ENCODE data around the gene MED4. TPM values are rescaled to one million over a fixed set of nuclear protein-coding genes. Genes with fewer than 3 reads are reported as not detected.
"Not testable (repeated sequence)": the region's sequence is repeated elsewhere in the genome, so short reads cannot be mapped to it uniquely, and the experiment has no call there.

MED4 gene
- total RNA-seq, 1 donor from 2014 or later: 26.6 TPM

- peaks cover 4 to 30% (median 12%) of the 10 kb centered on the region in 3 donors for H3K9me3 ChIP-seq (ENCODE audit: control insufficient read depth in 3 of 3, low read length in 3 of 3)
- H3K4me3 ChIP-seq (ENCODE audit: low read length in 3 of 3): no peak overlapping the region
- no peaks in the 10 kb centered on the region for H3K27me3 ChIP-seq (ENCODE audit: control insufficient read depth in 3 of 3, insufficient read depth in 3 of 3, low read length in 3 of 3)
- H3K4me1 ChIP-seq (ENCODE audit: control insufficient read depth in 3 of 3, insufficient read depth in 3 of 3, low read length in 3 of 3): no peaks in the 10 kb centered on the region
- H3K36me3 ChIP-seq (ENCODE audit: control insufficient read depth in 3 of 3, insufficient read depth in 3 of 3, low read length in 3 of 3): peaks cover 46 to 81% (median 59%) of the 10 kb centered on the region in 3 donors
- no peak overlapping the region for H3K9ac ChIP-seq (ENCODE audit: low read depth in 1 of 3, low read length in 3 of 3)
- no peak overlapping the region for H3K27ac ChIP-seq (ENCODE audit: low read depth, low read length)
Measured at GRCh38 chr13:48070942-48071341, 24.0 kb downstream of the MED4 start.

DNA sequence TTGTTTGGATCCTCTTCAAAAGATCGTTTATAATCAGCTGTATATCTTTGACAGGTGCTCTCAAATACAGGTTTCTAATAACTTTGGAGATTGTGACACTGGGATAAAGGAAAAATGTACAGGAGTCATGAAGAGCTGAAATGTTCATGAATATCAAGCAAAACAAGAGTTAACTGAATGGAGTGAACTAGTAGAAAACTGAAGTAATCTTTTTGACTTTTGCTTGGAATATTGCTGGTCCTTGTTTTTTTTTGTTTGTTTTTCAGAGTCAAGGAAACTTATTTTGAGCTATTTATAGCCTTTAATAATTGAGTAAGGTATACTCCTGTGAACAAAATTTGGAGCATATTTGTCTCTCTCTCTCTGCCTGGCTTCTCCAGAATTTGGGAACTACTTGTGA, 25.3 kb downstream of the MED4 start:
- H3K4me1 ChIP-seq (ENCODE audit: control insufficient read depth in 3 of 3, insufficient read depth in 3 of 3, low read length in 3 of 3): no peaks in the 10 kb centered on the region
- peaks cover 4 to 30% (median 12%) of the 10 kb centered on the region in 3 donors for H3K9me3 ChIP-seq (ENCODE audit: control insufficient read depth in 3 of 3, low read length in 3 of 3)
- H3K27ac ChIP-seq (ENCODE audit: low read depth, low read length): no peak overlapping the region
- no peak overlapping the region for H3K4me3 ChIP-seq (ENCODE audit: low read length in 3 of 3)
- peaks cover 37 to 73% (median 51%) of the 10 kb centered on the region in 3 donors for H3K36me3 ChIP-seq (ENCODE audit: control insufficient read depth in 3 of 3, insufficient read depth in 3 of 3, low read length in 3 of 3)
- H3K9ac ChIP-seq (ENCODE audit: low read depth in 1 of 3, low read length in 3 of 3): no peak overlapping the region
- H3K27me3 ChIP-seq (ENCODE audit: control insufficient read depth in 3 of 3, insufficient read depth in 3 of 3, low read length in 3 of 3): no peaks in the 10 kb centered on the region

DNA sequence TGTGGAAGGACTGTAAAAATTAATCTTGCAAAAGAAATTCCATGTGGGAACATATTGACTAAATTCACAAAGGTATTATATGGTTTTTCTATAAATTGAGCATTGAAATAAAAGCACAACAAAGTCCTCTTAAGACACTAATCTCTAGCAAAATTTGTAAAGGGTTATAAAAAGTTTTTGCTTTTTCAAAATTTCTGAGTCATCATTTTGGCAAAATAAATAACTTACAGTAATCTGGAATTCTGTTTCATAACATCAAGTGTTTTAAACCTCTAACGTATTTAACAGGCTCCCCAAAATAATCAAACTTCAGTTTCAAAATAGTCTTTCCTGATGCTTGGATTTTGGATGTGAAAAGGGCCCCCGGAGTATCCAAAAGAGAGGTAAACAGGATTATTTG, 26.0 kb downstream of the MED4 start:
- H3K4me3 ChIP-seq (ENCODE audit: low read length in 3 of 3): no peak overlapping the region
- peaks cover 37 to 67% (median 51%) of the 10 kb centered on the region in 3 donors for H3K36me3 ChIP-seq (ENCODE audit: control insufficient read depth in 3 of 3, insufficient read depth in 3 of 3, low read length in 3 of 3)
- no peaks in the 10 kb centered on the region for H3K27me3 ChIP-seq (ENCODE audit: control insufficient read depth in 3 of 3, insufficient read depth in 3 of 3, low read length in 3 of 3)
- peaks cover 4 to 30% (median 12%) of the 10 kb centered on the region in 3 donors for H3K9me3 ChIP-seq (ENCODE audit: control insufficient read depth in 3 of 3, low read length in 3 of 3)
- H3K27ac ChIP-seq (ENCODE audit: low read depth, low read length): no peak overlapping the region
- H3K9ac ChIP-seq (ENCODE audit: low read depth in 1 of 3, low read length in 3 of 3): no peak overlapping the region
- H3K4me1 ChIP-seq (ENCODE audit: control insufficient read depth in 3 of 3, insufficient read depth in 3 of 3, low read length in 3 of 3): no peaks in the 10 kb centered on the region

GRCh38 chr13:48068036-48068435, 26.9 kb downstream of the MED4 start:
- H3K27ac ChIP-seq (ENCODE audit: low read depth, low read length): no peak overlapping the region
- no peak overlapping the region for H3K9ac ChIP-seq (ENCODE audit: low read depth in 1 of 3, low read length in 3 of 3)
- H3K4me1 ChIP-seq (ENCODE audit: control insufficient read depth in 3 of 3, insufficient read depth in 3 of 3, low read length in 3 of 3): no peaks in the 10 kb centered on the region
- no peaks in the 10 kb centered on the region for H3K27me3 ChIP-seq (ENCODE audit: control insufficient read depth in 3 of 3, insufficient read depth in 3 of 3, low read length in 3 of 3)
- peaks cover 31 to 59% (median 46%) of the 10 kb centered on the region in 3 donors for H3K36me3 ChIP-seq (ENCODE audit: control insufficient read depth in 3 of 3, insufficient read depth in 3 of 3, low read length in 3 of 3)
- no peak overlapping the region for H3K4me3 ChIP-seq (ENCODE audit: low read length in 3 of 3)
- peaks cover 4 to 30% (median 12%) of the 10 kb centered on the region in 3 donors for H3K9me3 ChIP-seq (ENCODE audit: control insufficient read depth in 3 of 3, low read length in 3 of 3)

- H3K9ac ChIP-seq (ENCODE audit: low read depth in 1 of 3, low read length in 3 of 3): no peak overlapping the region
- H3K4me3 ChIP-seq (ENCODE audit: low read length in 3 of 3): no peak overlapping the region
- peaks cover 4 to 25% (median 12%) of the 10 kb centered on the region in 3 donors for H3K9me3 ChIP-seq (ENCODE audit: control insufficient read depth in 3 of 3, low read length in 3 of 3)
- H3K36me3 ChIP-seq (ENCODE audit: control insufficient read depth in 3 of 3, insufficient read depth in 3 of 3, low read length in 3 of 3): peaks cover 18 to 43% (median 31%) of the 10 kb centered on the region in 3 donors
- H3K27me3 ChIP-seq (ENCODE audit: control insufficient read depth in 3 of 3, insufficient read depth in 3 of 3, low read length in 3 of 3): no peaks in the 10 kb centered on the region
- H3K27ac ChIP-seq (ENCODE audit: low read depth, low read length): no peak overlapping the region
- H3K4me1 ChIP-seq (ENCODE audit: control insufficient read depth in 3 of 3, insufficient read depth in 3 of 3, low read length in 3 of 3): no peaks in the 10 kb centered on the region
Measured at GRCh38 chr13:48066310-48066989, 28.5 kb downstream of the MED4 start.

DNA sequence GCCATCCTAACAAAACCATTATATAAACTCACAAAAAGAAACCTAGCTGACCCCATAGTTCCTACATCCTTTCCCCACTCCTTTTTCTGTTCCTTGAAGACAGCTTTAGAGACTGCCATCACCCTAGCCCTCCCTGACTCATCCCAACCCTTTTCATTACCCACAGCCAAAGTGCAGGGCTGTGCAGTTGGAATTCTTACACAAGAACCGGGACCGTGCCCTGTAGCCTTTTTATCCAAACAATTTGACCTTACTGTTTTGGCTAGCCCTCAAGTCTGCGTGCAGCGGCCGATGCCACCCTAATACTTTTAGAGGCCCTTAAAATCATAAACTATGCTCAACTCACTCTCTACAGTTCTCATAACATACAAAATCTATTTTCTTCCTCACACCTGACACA, 35.0 kb downstream of the MED4 start:
- not testable (repeated sequence) for H3K4me1 ChIP-seq (ENCODE audit: control insufficient read depth in 3 of 3, insufficient read depth in 3 of 3, low read length in 3 of 3); H3K36me3 ChIP-seq (ENCODE audit: control insufficient read depth in 3 of 3, insufficient read depth in 3 of 3, low read length in 3 of 3); H3K27me3 ChIP-seq (ENCODE audit: control insufficient read depth in 3 of 3, insufficient read depth in 3 of 3, low read length in 3 of 3); H3K4me3 ChIP-seq (ENCODE audit: low read length in 3 of 3); H3K9ac ChIP-seq (ENCODE audit: low read depth in 1 of 3, low read length in 3 of 3); H3K9me3 ChIP-seq (ENCODE audit: control insufficient read depth in 3 of 3, low read length in 3 of 3); H3K27ac ChIP-seq (ENCODE audit: low read depth, low read length)

DNA sequence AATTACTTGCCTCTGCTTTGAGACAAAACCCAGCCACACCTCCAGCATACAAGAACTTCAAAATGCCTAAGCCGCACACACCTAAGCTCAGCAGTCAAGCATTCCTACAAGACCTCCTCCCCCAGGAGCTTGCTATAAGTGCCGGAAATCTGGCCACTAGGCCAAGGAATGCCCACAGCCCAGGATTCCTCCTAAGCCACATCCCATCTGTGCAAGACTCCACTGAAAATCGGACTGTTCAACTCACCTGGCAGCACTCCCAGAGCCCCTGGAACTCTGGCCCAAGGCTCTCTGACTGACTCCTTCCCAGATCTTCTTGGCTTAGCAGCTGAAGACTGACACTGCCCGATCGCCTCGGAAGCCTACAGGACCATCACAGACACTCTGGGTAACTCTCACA, 36.4 kb downstream of the MED4 start:
- H3K4me3 ChIP-seq (ENCODE audit: low read length in 3 of 3); H3K27me3 ChIP-seq (ENCODE audit: control insufficient read depth in 3 of 3, insufficient read depth in 3 of 3, low read length in 3 of 3); H3K9me3 ChIP-seq (ENCODE audit: control insufficient read depth in 3 of 3, low read length in 3 of 3); H3K27ac ChIP-seq (ENCODE audit: low read depth, low read length); H3K36me3 ChIP-seq (ENCODE audit: control insufficient read depth in 3 of 3, insufficient read depth in 3 of 3, low read length in 3 of 3); H3K9ac ChIP-seq (ENCODE audit: low read depth in 1 of 3, low read length in 3 of 3); H3K4me1 ChIP-seq (ENCODE audit: control insufficient read depth in 3 of 3, insufficient read depth in 3 of 3, low read length in 3 of 3): not testable (repeated sequence)

GRCh38 chr13:48055712-48056111, 39.2 kb downstream of the MED4 start:
- Histone ChIP-seq H3K9me3 (ENCODE audit: control insufficient read depth in 3 of 3, low read length in 3 of 3) (no peaks in the 10 kb centered on the region), H3K4me3 (ENCODE audit: low read length in 3 of 3) (no peak overlapping the region), H3K27me3 (ENCODE audit: control insufficient read depth in 3 of 3, insufficient read depth in 3 of 3, low read length in 3 of 3) (no peaks in the 10 kb centered on the region), H3K4me1 (ENCODE audit: control insufficient read depth in 3 of 3, insufficient read depth in 3 of 3, low read length in 3 of 3) (no peaks in the 10 kb centered on the region), H3K27ac (ENCODE audit: low read depth, low read length) (no peak overlapping the region), H3K9ac (ENCODE audit: low read depth in 1 of 3, low read length in 3 of 3) (no peak overlapping the region), H3K36me3 (ENCODE audit: control insufficient read depth in 3 of 3, insufficient read depth in 3 of 3, low read length in 3 of 3) (peaks cover 10 to 16% (median 12%) of the 10 kb centered on the region in 3 donors)

DNA sequence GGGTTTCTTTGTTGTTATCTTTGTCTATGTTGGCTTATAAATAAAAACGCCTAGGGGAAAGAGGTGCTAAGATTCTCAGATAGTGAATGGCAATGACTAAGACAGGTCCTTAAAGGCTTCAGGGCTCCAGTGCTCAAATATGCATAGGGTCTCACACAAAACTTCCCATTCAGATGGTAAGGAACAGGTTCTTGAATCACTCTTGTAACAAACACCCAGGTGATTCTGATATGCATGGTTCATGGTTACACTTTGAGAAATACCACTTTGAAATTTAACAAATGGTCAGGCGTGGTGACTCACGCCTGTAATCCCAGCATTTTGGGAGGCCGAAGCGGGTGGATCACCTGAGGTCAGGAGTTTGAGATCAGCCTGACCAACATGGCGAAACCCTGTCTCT, 40.3 kb downstream of the MED4 start:
- no peak overlapping the region for H3K27ac ChIP-seq (ENCODE audit: low read depth, low read length)
- H3K4me1 ChIP-seq (ENCODE audit: control insufficient read depth in 3 of 3, insufficient read depth in 3 of 3, low read length in 3 of 3): no peaks in the 10 kb centered on the region
- H3K27me3 ChIP-seq (ENCODE audit: control insufficient read depth in 3 of 3, insufficient read depth in 3 of 3, low read length in 3 of 3): no peaks in the 10 kb centered on the region
- H3K9me3 ChIP-seq (ENCODE audit: control insufficient read depth in 3 of 3, low read length in 3 of 3): no peaks in the 10 kb centered on the region
- no peak overlapping the region for H3K9ac ChIP-seq (ENCODE audit: low read depth in 1 of 3, low read length in 3 of 3)
- H3K4me3 ChIP-seq (ENCODE audit: low read length in 3 of 3): no peak overlapping the region
- H3K36me3 ChIP-seq (ENCODE audit: control insufficient read depth in 3 of 3, insufficient read depth in 3 of 3, low read length in 3 of 3): peaks cover 12 to 21% (median 19%) of the 10 kb centered on the region in 3 donors

DNA sequence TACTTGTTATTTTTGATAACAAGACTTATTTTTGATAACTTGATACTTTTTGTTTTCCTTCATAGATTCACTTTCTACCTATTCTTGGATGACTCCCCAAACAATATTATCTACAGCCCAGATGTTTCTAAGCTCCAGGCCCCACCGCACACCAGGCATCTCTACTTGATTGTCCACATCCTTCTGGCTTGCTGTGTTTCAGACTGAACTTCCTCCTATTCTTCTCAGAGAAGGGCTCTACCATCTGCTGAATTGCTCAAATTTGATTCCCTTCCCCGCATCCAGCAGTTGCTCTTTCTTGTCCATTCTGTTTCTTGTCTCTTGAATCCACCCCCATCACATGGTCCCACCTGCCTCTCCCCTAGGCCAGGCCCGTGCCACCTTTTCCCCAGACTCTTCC, 44.4 kb downstream of the MED4 start:
- H3K9me3 ChIP-seq (ENCODE audit: control insufficient read depth in 3 of 3, low read length in 3 of 3): no peaks in the 10 kb centered on the region

More for the DNA sequence above, 44.4 kb downstream of the MED4 start:
- Histone ChIP-seq H3K27me3 (ENCODE audit: control insufficient read depth in 3 of 3, insufficient read depth in 3 of 3, low read length in 3 of 3) (no peaks in the 10 kb centered on the region), H3K27ac (ENCODE audit: low read depth, low read length) (no peak overlapping the region), H3K4me3 (ENCODE audit: low read length in 3 of 3) (no peak overlapping the region), H3K9ac (ENCODE audit: low read depth in 1 of 3, low read length in 3 of 3) (no peak overlapping the region), H3K36me3 (ENCODE audit: control insufficient read depth in 3 of 3, insufficient read depth in 3 of 3, low read length in 3 of 3) (peaks cover 12 to 29% (median 19%) of the 10 kb centered on the region in 3 donors), H3K4me1 (ENCODE audit: control insufficient read depth in 3 of 3, insufficient read depth in 3 of 3, low read length in 3 of 3) (no peaks in the 10 kb centered on the region)
